ENCODE results near the gene SLC13A2. TPM values are rescaled to one million over a fixed set of nuclear protein-coding genes. Genes with fewer than 3 reads are reported as not detected.
A peak's percentile ranks its signal among the peaks of the same experiment; 100 is the strongest.

Gene SLC13A2
- polyA plus RNA-seq, 1 donor: 10.7 TPM

- Histone ChIP-seq H3K27ac (ENCODE audit: low read length) (peak overlapping the region; percentile 36), H3K36me3 (ENCODE audit: control insufficient read depth, insufficient read depth, low read length) (no peaks in the 10 kb centered on the region), H3K9me3 (ENCODE audit: control insufficient read depth, low read depth, low read length) (no peaks in the 10 kb centered on the region), H3K27me3 (ENCODE audit: control insufficient read depth, insufficient read depth, low read length) (no peaks in the 10 kb centered on the region), H3K4me3 (ENCODE audit: low read length) (no peak overlapping the region), H3K4me1 (ENCODE audit: control insufficient read depth, insufficient read depth, low read length) (peaks cover 48% of the 10 kb centered on the region)
- WGBS (ENCODE audit: insufficient coverage, low lambda C conversion rate): no CpG with 5 or more reads among the region's 5 CpGs
- peak in 1 of 2 donors; percentile 74 for DNase-seq
Measured at GRCh38 chr17:28480278-28480677, 6.8 kb downstream of the SLC13A2 start.

DNA sequence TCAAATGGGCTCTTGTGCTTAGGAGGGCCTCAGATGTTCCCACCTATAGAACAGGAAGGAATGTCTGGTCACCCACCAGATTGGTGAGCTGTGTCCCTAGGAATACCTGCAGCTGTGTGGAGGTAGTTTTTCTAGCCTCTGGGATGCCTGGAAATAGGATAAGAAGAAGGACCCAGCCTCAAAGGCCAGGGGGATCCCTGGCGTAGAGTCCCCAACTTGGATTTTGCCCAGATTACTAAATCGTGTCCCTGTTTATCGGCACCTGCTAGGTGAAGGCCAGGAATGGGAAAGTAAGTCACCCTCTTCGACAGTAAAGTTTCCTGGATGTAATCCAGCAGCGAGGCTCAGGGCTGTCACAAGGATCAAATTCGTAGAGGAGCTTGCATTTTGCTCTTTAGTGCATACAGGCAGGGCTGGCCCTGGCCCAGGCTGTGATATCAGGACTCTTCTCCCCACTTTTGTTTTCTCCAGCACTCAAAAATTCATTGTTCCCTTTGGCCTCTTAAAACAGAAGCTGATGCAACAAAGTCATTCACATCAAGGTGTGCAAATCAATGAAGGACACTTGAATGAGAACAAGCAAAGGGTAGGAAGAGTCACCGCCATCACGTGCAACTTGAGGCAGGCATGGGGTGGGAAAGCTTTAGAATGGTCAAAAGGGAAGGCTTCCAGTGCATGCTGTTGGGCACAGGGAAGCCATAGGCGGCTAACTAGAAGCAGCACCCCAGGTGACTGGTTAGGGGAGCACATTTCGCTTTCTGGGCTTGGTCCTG lies 7.5 kb downstream of the SLC13A2 start:
- H3K9me3 ChIP-seq (ENCODE audit: control insufficient read depth, low read depth, low read length): no peaks in the 10 kb centered on the region
- 92% methylated on average over 2 of the region's 10 CpGs for WGBS (ENCODE audit: insufficient coverage, low lambda C conversion rate)
- H3K27ac ChIP-seq (ENCODE audit: low read length): peak overlapping the region; percentile 36
- DNase-seq: peak in 1 of 2 donors; percentile 57
- H3K27me3 ChIP-seq (ENCODE audit: control insufficient read depth, insufficient read depth, low read length): no peaks in the 10 kb centered on the region
- H3K4me1 ChIP-seq (ENCODE audit: control insufficient read depth, insufficient read depth, low read length): peaks cover 43% of the 10 kb centered on the region
- H3K4me3 ChIP-seq (ENCODE audit: low read length): no peak overlapping the region
- no peaks in the 10 kb centered on the region for H3K36me3 ChIP-seq (ENCODE audit: control insufficient read depth, insufficient read depth, low read length)

- DNase-seq: peak; percentile 71 to 86
- peaks cover 48% of the 10 kb centered on the region for H3K4me1 ChIP-seq (ENCODE audit: control insufficient read depth, insufficient read depth, low read length)
- H3K36me3 ChIP-seq (ENCODE audit: control insufficient read depth, insufficient read depth, low read length): no peaks in the 10 kb centered on the region
- H3K27me3 ChIP-seq (ENCODE audit: control insufficient read depth, insufficient read depth, low read length): no peaks in the 10 kb centered on the region
- 100% methylated on average over 1 of the region's 10 CpGs for WGBS (ENCODE audit: insufficient coverage, low lambda C conversion rate)
- no peaks in the 10 kb centered on the region for H3K9me3 ChIP-seq (ENCODE audit: control insufficient read depth, low read depth, low read length)
- H3K4me3 ChIP-seq (ENCODE audit: low read length): no peak overlapping the region
- H3K27ac ChIP-seq (ENCODE audit: low read length): peak overlapping the region; percentile 10
Measured at GRCh38 chr17:28482551-28483199, 9.2 kb downstream of the SLC13A2 start.

DNA sequence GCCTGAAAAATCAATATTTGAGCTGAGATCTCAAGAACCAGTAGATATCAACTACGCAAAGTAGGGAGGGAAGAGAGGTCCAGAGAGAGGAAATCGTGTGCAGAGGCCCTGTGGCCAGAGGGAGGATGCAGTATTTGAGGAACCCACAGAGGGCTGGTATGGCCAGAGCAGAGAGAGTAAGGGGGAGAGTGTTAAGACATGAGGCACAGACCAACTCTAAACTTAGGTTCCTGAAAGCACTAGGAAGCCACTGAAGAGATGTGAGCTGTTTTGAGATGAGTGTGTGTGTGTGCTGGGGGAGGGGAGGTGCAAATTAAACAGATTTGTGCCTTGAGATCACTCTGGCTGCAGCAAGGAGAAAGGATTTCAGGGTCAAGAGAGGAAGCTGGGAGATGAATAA lies 10.9 kb downstream of the SLC13A2 start:
- Histone ChIP-seq H3K9me3 (ENCODE audit: control insufficient read depth, low read depth, low read length) (no peaks in the 10 kb centered on the region), H3K4me1 (ENCODE audit: control insufficient read depth, insufficient read depth, low read length) (peaks cover 62% of the 10 kb centered on the region), H3K27ac (ENCODE audit: low read length) (no peak overlapping the region), H3K4me3 (ENCODE audit: low read length) (no peak overlapping the region), H3K27me3 (ENCODE audit: control insufficient read depth, insufficient read depth, low read length) (no peaks in the 10 kb centered on the region), H3K36me3 (ENCODE audit: control insufficient read depth, insufficient read depth, low read length) (no peaks in the 10 kb centered on the region)
- WGBS (ENCODE audit: insufficient coverage, low lambda C conversion rate): 60% methylated on average over 1 of the region's 2 CpGs
- DNase-seq: no peak

DNA sequence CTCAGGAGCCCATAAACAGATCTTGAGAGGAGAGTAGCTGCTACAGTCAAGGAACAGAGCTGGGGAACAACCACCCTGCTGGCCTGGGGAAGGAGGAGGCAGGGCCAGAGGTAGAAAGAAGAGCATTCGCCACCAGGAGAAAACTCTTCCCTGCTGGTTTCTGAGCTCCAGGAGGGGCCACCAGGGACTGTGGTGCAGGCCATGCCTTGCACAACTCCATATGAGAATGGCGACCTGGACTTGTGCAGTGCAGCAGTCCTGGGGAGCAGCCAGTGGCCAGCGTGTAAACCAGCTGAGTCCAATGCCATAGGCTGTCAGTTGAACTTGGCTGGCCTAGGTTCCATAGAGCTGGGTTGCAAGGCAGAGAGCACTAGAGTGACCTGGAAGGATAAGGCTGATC lies 11.6 kb downstream of the SLC13A2 start:
- DNase-seq: peak in 1 of 2 donors; percentile 37
- H3K4me1 ChIP-seq (ENCODE audit: control insufficient read depth, insufficient read depth, low read length): peaks cover 67% of the 10 kb centered on the region
- H3K27me3 ChIP-seq (ENCODE audit: control insufficient read depth, insufficient read depth, low read length): no peaks in the 10 kb centered on the region
- H3K36me3 ChIP-seq (ENCODE audit: control insufficient read depth, insufficient read depth, low read length): no peaks in the 10 kb centered on the region
- no peak overlapping the region for H3K27ac ChIP-seq (ENCODE audit: low read length)
- no CpG with 5 or more reads among the region's 3 CpGs for WGBS (ENCODE audit: insufficient coverage, low lambda C conversion rate)
- H3K9me3 ChIP-seq (ENCODE audit: control insufficient read depth, low read depth, low read length): no peaks in the 10 kb centered on the region
- no peak overlapping the region for H3K4me3 ChIP-seq (ENCODE audit: low read length)

DNA sequence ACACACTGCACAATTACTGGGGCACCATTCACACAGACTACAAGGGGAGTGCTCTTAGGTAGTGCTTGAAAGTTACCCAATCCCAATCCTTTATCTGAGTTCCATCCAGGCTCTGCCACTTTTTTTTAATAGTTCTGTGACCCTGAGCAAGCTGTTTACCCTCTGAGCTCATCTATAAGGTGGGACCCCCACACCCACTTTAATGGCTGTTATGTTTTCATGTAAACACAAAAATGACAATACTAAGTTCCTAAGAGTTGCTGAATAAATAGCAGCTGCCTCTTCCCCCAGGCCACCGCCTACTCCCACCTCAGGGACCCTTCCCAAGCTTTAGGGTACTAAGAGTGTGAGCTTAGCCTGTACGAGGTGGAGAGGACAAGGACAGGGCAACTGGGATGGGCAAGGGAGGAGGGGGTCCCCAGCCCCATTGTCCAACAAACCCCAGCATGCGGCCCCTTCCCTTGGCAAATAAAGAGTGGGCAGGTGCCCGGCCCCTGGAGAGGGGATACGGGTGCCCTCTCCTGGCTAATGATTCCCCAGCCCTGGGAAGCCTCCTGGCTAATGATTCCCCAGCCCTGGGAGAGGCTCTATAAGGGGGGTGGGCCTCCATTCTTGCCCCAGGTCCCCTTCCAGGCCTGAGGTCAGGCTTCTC lies 14.6 kb downstream of the SLC13A2 start:
- H3K9me3 ChIP-seq (ENCODE audit: control insufficient read depth, low read depth, low read length): no peaks in the 10 kb centered on the region
- peaks cover 49% of the 10 kb centered on the region for H3K4me1 ChIP-seq (ENCODE audit: control insufficient read depth, insufficient read depth, low read length)
- no CpG with 5 or more reads among the region's 5 CpGs for WGBS (ENCODE audit: insufficient coverage, low lambda C conversion rate)
- peak; percentile 59 to 81 for DNase-seq
- H3K27ac ChIP-seq (ENCODE audit: low read length): peak overlapping the region; percentile 83
- peaks cover 18% of the 10 kb centered on the region for H3K36me3 ChIP-seq (ENCODE audit: control insufficient read depth, insufficient read depth, low read length)
- H3K4me3 ChIP-seq (ENCODE audit: low read length): no peak overlapping the region
- no peaks in the 10 kb centered on the region for H3K27me3 ChIP-seq (ENCODE audit: control insufficient read depth, insufficient read depth, low read length)

GRCh38 chr17:28488533-28489276 lies 15.3 kb downstream of the SLC13A2 start:
- DNase-seq: no peak
- Histone ChIP-seq H3K27me3 (ENCODE audit: control insufficient read depth, insufficient read depth, low read length) (no peaks in the 10 kb centered on the region), H3K9me3 (ENCODE audit: control insufficient read depth, low read depth, low read length) (no peaks in the 10 kb centered on the region), H3K27ac (ENCODE audit: low read length) (peak overlapping the region; percentile 83), H3K4me1 (ENCODE audit: control insufficient read depth, insufficient read depth, low read length) (peaks cover 46% of the 10 kb centered on the region), H3K4me3 (ENCODE audit: low read length) (no peak overlapping the region), H3K36me3 (ENCODE audit: control insufficient read depth, insufficient read depth, low read length) (peaks cover 22% of the 10 kb centered on the region)
- WGBS (ENCODE audit: insufficient coverage, low lambda C conversion rate): no CpG with 5 or more reads among the region's 7 CpGs

DNA sequence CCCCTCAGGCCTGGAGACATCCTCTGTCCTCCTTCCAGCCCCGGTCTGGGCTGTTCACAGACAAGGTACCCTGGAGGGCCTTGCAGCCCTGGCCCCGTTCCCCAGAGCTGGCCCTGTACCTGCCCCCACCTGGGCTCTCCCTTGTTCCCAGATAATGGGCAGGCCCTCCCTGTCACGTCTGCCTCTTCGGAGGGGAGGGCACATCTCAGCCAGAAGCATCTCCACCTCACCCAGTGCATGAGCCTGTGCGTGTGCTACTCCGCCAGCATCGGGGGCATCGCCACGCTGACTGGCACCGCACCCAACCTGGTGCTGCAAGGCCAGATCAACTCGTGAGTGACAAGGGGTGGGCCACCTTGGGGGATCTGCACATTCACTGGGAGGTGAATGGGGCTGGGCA lies 17.8 kb downstream of the SLC13A2 start:
- H3K36me3 ChIP-seq (ENCODE audit: control insufficient read depth, insufficient read depth, low read length): peaks cover 28% of the 10 kb centered on the region

GRCh38 chr17:28491860-28492259 lies 18.4 kb downstream of the SLC13A2 start:
- no CpG with 5 or more reads among the region's 3 CpGs for WGBS (ENCODE audit: insufficient coverage, low lambda C conversion rate)
- no peak for DNase-seq
- Histone ChIP-seq H3K4me3 (ENCODE audit: low read length) (no peak overlapping the region), H3K4me1 (ENCODE audit: control insufficient read depth, insufficient read depth, low read length) (peaks cover 30% of the 10 kb centered on the region), H3K27me3 (ENCODE audit: control insufficient read depth, insufficient read depth, low read length) (no peaks in the 10 kb centered on the region), H3K36me3 (ENCODE audit: control insufficient read depth, insufficient read depth, low read length) (peaks cover 28% of the 10 kb centered on the region), H3K27ac (ENCODE audit: low read length) (no peak overlapping the region), H3K9me3 (ENCODE audit: control insufficient read depth, low read depth, low read length) (no peaks in the 10 kb centered on the region)

More for the DNA sequence above, 17.8 kb downstream of the SLC13A2 start:
- H3K9me3 ChIP-seq (ENCODE audit: control insufficient read depth, low read depth, low read length): no peaks in the 10 kb centered on the region
- H3K27me3 ChIP-seq (ENCODE audit: control insufficient read depth, insufficient read depth, low read length): no peaks in the 10 kb centered on the region
- no CpG with 5 or more reads among the region's 11 CpGs for WGBS (ENCODE audit: insufficient coverage, low lambda C conversion rate)
- no peak overlapping the region for H3K4me3 ChIP-seq (ENCODE audit: low read length)
- DNase-seq: no peak
- H3K4me1 ChIP-seq (ENCODE audit: control insufficient read depth, insufficient read depth, low read length): peaks cover 35% of the 10 kb centered on the region
- no peak overlapping the region for H3K27ac ChIP-seq (ENCODE audit: low read length)

Data from large intestine (tissue), 3 donors.